DOHH2 (cell line): ENCODE data around the gene ARCN1.

Experiments
- EZH2phosphoT487 ChIP-seq: fragments of 200-600 bp; sonication (generic); IDR thresholded peaks from 2 replicates; pipeline ENCODE4 v1.6.1; 2017; ENCODE audit warnings: borderline replicate concordance, mild to moderate bottlenecking, antibody characterized with exemption, low read length, moderate library complexity, mixed read lengths
- TF ChIP-seq, protein P1 (sequence below): fragments of 200-600 bp; sonication (generic); IDR thresholded peaks from one replicate; pipeline ENCODE4 v1.5.1; 2014; ENCODE audit warnings: antibody characterized with exemption, mild to moderate bottlenecking, low read depth, low read length; ENCODE audit not compliant: poor library complexity, severe bottlenecking

DNA sequence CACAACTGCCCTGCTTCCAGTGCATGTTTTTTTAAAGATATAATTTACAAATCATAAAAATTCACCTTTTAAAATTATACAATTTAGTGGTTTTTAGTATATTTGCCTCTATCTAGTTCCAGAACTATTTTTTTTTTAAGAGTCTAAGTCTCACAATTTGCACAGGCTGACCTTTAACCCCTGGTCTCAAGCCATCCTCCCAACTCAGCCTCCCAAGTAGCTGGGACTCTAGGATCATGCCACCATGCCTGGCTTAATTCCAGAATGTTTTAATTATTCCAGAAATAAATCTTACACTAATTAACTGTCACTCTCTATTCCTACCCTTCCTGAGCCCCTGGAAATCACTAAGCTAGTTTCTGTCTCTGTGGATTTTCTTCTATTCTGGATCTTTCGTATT is 1.4 kb upstream of the ARCN1 start:
- TF ChIP-seq, protein P1, sequence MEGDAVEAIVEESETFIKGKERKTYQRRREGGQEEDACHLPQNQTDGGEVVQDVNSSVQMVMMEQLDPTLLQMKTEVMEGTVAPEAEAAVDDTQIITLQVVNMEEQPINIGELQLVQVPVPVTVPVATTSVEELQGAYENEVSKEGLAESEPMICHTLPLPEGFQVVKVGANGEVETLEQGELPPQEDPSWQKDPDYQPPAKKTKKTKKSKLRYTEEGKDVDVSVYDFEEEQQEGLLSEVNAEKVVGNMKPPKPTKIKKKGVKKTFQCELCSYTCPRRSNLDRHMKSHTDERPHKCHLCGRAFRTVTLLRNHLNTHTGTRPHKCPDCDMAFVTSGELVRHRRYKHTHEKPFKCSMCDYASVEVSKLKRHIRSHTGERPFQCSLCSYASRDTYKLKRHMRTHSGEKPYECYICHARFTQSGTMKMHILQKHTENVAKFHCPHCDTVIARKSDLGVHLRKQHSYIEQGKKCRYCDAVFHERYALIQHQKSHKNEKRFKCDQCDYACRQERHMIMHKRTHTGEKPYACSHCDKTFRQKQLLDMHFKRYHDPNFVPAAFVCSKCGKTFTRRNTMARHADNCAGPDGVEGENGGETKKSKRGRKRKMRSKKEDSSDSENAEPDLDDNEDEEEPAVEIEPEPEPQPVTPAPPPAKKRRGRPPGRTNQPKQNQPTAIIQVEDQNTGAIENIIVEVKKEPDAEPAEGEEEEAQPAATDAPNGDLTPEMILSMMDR = no peak
- TF ChIP-seq EZH2phosphoT487 = no peak
